HCT116 (cell line): ENCODE results near the gene LUZP2.

Experiments
- CTCF ChIP-seq, 3 experiments: fragments of 200-600 bp in 1 of 3; sonication (generic) in 1 of 3; IDR thresholded peaks in 2 of 3; conservative IDR thresholded peaks in 1 of 3; 2 replicates each; pipeline ENCODE4 v1.5.1; 2012 to 2017; ENCODE audit warnings: low read depth in 2 of 3, low read length in 2 of 3, antibody characterized with exemption in 1 of 3, borderline replicate concordance in 1 of 3, control low read depth in 1 of 3, mild to moderate bottlenecking in 1 of 3, mixed read lengths in 1 of 3, mixed run types in 1 of 3, moderate library complexity in 1 of 3; ENCODE audit not compliant: insufficient read depth in 1 of 3
- JUND ChIP-seq: IDR thresholded peaks from 2 replicates; pipeline ENCODE4 v1.6.1; 2012
- MAX ChIP-seq: IDR thresholded peaks from 2 replicates; pipeline ENCODE4 v1.6.1; 2012
- POLR2A ChIP-seq: IDR thresholded peaks from 2 replicates; pipeline ENCODE4 v1.7.0; 2011; ENCODE audit warnings: borderline replicate concordance; ENCODE audit not compliant: insufficient read depth, insufficient read length; ENCODE audit errors: extremely low read depth
- REST ChIP-seq: IDR thresholded peaks from 2 replicates; pipeline ENCODE4 v1.6.1; 2012; ENCODE audit warnings: low read depth
- SIN3A ChIP-seq: IDR thresholded peaks from 2 replicates; pipeline ENCODE4 v1.6.1; 2012; ENCODE audit warnings: low read depth
- SP1 ChIP-seq: IDR thresholded peaks from 2 replicates; pipeline ENCODE4 v1.6.1; 2012; ENCODE audit warnings: low read depth
- YY1 ChIP-seq: IDR thresholded peaks from 2 replicates; pipeline ENCODE4 v1.6.1; 2011; ENCODE audit warnings: low read length, low read depth, moderate library complexity, mild to moderate bottlenecking; ENCODE audit not compliant: insufficient replicate concordance; ENCODE audit errors: extremely low read depth
- ZFX ChIP-seq: fragments of 450-650 bp; IDR thresholded peaks from 2 replicates; pipeline ENCODE4 v1.6.1; 2017

GRCh38 chr11:24963852-24964251 lies 467.0 kb downstream of the LUZP2 start:
- TF ChIP-seq MAX, result no peak
- TF ChIP-seq ZFX, result no peak
- no peak for TF ChIP-seq SP1
- TF ChIP-seq CTCF (IDR thresholded peaks at IDR 0.05 in 2 of 3, conservative IDR thresholded peaks at IDR 0.05 in 1 of 3; ENCODE audit: borderline replicate concordance in 1 of 3, insufficient read depth in 1 of 3, low read depth in 2 of 3, low read length in 2 of 3), result no peak
- TF ChIP-seq POLR2A, result no peak
- no peak for TF ChIP-seq SIN3A
- TF ChIP-seq REST, result no peak
- TF ChIP-seq YY1, result no peak
- no peak for TF ChIP-seq JUND
